Activated T-cell treated with anti-CD3 and anti-CD28 coated beads for 4 hours (primary cell): ENCODE measurements around the gene ZNF408.

Experiments
- DNase-seq: peaks from one replicate; pipeline ENCODE4 v3.0.0-alpha.2; 2020

ZNF408 gene

GRCh38 chr11:46729110-46730027 lies 28.5 kb downstream of the ZNF408 start:
- DNase-seq = no peak

- no peak for DNase-seq
Observed at GRCh38 chr11:46731545-46731944, 30.7 kb downstream of the ZNF408 start.

DNA sequence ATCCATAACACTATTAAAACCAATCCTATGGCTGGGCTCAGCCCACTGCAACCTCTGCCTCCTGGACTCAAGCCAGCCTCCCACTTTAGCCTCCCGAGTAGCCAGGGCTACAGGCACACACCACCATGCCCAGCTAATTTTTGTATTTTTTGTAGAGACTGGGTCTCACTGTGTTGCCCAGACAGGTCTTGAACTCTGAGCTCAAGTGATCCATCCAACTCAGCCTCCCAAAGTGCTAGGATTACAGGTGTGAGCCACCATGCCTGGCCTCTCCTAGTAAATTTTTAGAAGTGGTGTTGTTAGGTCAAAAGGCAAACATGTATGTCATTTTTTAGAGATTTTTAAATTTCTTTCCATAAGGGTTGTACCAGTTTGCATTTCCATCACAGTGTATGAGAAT lies 32.4 kb downstream of the ZNF408 start:
- no peak for DNase-seq

DNA sequence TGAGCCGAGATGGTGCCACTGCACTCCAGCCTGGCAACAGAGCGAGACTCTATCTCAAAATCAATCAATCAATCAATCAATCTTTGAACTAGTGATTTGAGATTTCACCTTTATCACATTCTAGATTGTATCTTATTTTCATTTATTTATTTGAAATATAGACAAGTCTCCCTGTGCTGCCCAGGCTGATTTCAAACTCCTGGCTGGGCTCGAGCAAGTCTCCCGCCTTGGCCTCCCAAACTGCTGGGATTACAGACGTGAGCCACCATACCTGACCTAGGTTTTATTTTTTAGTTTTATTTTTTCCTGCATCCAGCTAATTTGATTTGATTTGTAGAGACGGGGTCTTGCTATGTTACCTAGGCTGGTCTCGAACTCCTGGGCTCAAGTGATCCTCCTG lies 35.3 kb downstream of the ZNF408 start:
- no peak for DNase-seq

- DNase-seq = no peak
Observed at GRCh38 chr11:46736615-46737014, 35.8 kb downstream of the ZNF408 start.

GRCh38 chr11:46737699-46738098 lies 36.9 kb downstream of the ZNF408 start:
- no peak for DNase-seq

DNA sequence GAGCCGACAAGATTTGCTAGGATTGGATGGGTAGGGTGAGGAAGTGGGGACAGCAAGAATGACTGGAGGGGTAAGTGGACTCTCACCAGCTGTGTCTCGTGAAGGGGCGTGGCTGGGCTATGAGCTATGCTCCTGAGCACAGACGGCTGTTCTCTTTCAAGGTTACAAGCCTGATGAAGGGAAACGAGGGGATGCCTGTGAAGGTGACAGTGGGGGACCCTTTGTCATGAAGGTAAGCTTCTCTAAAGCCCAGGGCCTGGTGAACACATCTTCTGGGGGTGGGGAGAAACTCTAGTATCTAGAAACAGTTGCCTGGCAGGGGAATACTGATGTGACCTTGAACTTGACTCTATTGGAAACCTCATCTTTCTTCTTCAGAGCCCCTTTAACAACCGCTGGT lies 38.1 kb downstream of the ZNF408 start:
- no peak for DNase-seq

GRCh38 chr11:46741600-46742484 lies 41.0 kb downstream of the ZNF408 start:
- no peak for DNase-seq

DNA sequence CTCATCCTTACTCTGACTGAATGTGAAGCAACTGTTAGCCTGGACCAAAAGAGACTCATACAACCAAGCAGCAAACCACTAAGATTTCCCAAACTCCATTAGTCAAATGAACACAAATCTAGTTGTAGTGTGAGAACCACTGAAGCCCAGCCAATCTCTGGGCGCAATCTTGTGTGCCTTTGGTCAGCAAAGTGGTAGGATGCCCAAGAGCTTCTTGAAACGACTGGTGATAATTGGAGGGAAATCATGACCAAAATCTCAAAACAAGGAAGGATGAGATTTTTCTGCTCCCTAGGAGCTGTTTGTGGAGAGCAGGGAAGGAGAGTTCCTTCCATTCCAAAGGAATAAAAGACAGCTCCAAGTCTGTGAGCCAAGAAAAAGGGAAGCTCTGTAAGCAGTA lies 42.2 kb downstream of the ZNF408 start:
- DNase-seq = no peak

DNA sequence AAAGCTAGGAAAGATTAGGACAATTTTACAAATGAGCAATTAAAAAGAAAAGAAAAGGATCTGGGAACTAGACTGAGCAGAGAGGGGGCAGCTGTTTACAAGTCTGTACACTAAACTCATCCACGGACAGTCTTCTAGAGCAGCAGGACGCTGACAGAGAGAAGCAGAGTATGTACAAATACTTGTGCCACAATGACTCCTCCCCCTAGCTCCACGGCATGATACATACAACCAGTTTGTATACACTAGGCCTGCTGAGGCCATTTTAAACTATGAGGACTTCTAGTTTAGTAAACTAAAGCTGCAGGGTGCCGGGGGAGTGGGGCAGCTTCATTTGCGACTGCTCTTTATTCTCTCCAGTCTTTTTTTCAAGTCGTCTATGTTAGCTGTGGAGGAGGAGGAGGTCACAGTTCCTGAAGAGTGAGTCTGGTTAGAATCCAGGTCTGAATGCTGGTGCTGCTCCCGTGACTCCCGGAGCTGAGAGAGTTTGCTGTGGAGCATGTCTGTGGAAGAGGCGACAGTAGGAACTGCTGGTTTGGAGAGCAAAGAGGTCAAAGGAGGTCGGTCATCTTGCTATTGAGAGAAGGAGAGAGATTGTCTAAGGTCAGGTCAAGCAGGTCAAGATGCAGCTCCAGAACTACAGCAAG lies 43.0 kb downstream of the ZNF408 start:
- no peak for DNase-seq

GRCh38 chr11:46745328-46745727 lies 44.5 kb downstream of the ZNF408 start:
- DNase-seq = no peak

DNA sequence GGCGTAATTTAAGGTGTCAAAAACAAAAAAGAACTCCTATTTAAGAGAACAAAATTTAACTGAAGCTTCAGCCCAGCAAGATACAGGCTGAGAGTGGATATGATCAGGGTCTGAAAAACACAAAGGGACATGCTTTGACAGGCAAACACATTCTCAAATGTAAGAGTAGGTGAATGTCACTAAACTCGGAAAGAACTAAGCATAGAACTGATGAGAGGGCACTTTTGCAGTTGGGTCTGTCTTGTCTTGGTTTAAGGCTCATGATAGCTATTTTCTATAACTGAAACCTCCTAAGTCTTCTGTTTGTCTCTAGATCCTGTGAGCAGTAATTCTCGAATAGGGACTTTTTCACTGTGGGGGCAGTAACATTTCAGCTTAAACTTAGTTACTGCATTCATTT lies 45.2 kb downstream of the ZNF408 start:
- no peak for DNase-seq

DNA sequence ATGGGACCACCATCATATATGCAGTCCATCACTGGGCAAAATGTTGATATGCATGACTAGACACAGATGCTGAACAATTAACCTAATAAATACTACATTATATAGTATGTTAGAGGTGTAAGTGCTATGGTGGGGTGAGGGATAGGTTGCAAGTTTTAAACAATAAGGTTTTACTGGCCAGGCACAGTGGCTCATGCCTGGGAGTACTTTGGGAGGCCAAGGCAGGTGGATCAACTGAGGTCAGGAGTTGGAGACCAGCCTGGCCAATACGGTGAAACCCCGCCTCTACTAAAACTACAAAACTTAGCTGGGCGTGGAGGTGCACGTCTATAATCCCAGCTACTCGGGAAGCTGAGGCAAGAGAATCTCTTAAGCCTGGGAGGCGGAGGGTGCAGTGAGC lies 46.3 kb downstream of the ZNF408 start:
- DNase-seq = no peak
